AG04449 (cell line): ENCODE data around the gene SDK1.

Source experiments
- CTCF ChIA-PET: fragments of 350-600 bp; formaldehyde crosslinking; extraction: SDS; loops from one replicate; lab custom pipeline; 2021; ENCODE audit warnings: antibody characterized with exemption; lab: Yijun Ruan, JAX
- POLR2A ChIA-PET: fragments of 400-600, 350-600 bp; formaldehyde crosslinking; extraction: SDS; loops from one replicate; lab custom pipeline; 2020; ENCODE audit warnings: antibody characterized with exemption, inconsistent platforms; lab: Yijun Ruan, JAX
- DNase-seq: peaks from one replicate; pipeline ENCODE4 v3.0.0-alpha.2; 2010; ENCODE audit warnings: low read depth, low spot score
- H3K4me3 ChIP-seq: 2 replicates; pipeline ENCODE4 v1.5.1; 2011; ENCODE audit warnings: low read depth, mild to moderate bottlenecking, control low read depth, low read length
- CTCF ChIP-seq: IDR thresholded peaks from one replicate; pipeline ENCODE4 v1.5.1; 2011; ENCODE audit warnings: mild to moderate bottlenecking, moderate library complexity, low read length, control low read depth, inconsistent platforms; ENCODE audit not compliant: insufficient read depth; ENCODE audit errors: missing control alignments

The SDK1 gene

GRCh38 chr7:3455806-3456595 lies 154.9 kb downstream of the SDK1 start:
- no peak for TF ChIP-seq CTCF
- ChIA-PET CTCF (no interaction called here), POLR2A (no interaction called here)
- no peak for DNase-seq
- H3K4me3 ChIP-seq, result no peak overlapping the region

GRCh38 chr7:3459111-3459510 lies 158.1 kb downstream of the SDK1 start:
- no peak overlapping the region for H3K4me3 ChIP-seq
- no peak for TF ChIP-seq CTCF
- no peak for DNase-seq
- ChIA-PET POLR2A (no interaction called here), CTCF (no interaction called here)

GRCh38 chr7:3461923-3462322 lies 160.9 kb downstream of the SDK1 start:
- POLR2A ChIA-PET, result no interaction called here
- CTCF ChIA-PET, result no interaction called here
- DNase-seq, result no peak
- TF ChIP-seq CTCF, result no peak
- H3K4me3 ChIP-seq, result no peak overlapping the region

- CTCF ChIA-PET, result no interaction called here
- TF ChIP-seq CTCF, result no peak
- DNase-seq, result no peak
- POLR2A ChIA-PET, result no interaction called here
- no peak overlapping the region for H3K4me3 ChIP-seq
Observed at GRCh38 chr7:3463696-3464095, 162.6 kb downstream of the SDK1 start.

- POLR2A ChIA-PET, result no interaction called here
- no peak for TF ChIP-seq CTCF
Observed at GRCh38 chr7:3464900-3465622, 164.0 kb downstream of the SDK1 start.

GRCh38 chr7:3466261-3466660 lies 165.2 kb downstream of the SDK1 start:
- TF ChIP-seq CTCF, result no peak
- POLR2A ChIA-PET, result no interaction called here
- DNase-seq, result no peak
- no peak overlapping the region for H3K4me3 ChIP-seq
- CTCF ChIA-PET, result interaction anchor here (1.4 kb wide), 1 partner anchor 14 kb away, joined by 3 read pairs; no protein-coding TSS in a partner anchor

More at GRCh38 chr7:3464900-3465622, 164.0 kb downstream of the SDK1 start:
- H3K4me3 ChIP-seq, result no peak overlapping the region
- CTCF ChIA-PET, result no interaction called here
- DNase-seq, result no peak
